ENCODE results near the gene BORCS6. TPM values are rescaled to one million over a fixed set of nuclear protein-coding genes. Genes with fewer than 3 reads are reported as not detected.

BORCS6 gene
- total RNA-seq, 1 experiment from 2014 or later, result 7.4 TPM

DNA sequence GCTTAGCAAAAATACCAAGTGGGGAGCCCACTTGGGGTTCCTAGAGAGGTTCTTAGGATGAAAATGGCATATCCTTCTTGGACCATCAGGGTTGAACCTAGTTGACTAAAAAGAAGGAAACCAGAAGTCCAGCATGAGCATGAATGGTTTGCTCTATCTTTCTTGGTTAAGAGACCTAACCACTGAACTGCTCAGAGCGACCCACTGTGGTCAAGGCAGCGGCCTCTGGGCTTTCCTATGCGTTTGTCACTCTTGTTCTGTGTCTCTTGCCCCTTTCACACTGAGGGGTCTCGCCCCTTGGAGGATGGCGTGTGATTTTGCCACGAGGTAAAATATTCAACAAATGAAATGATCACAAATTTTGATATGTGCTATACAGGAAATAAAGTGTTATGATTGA, 526 bp upstream of the BORCS6 start:
- no peak for DNase-seq (ENCODE audit: low read depth in 1 of 2, low spot score in 2 of 2)
- Histone ChIP-seq H3K4me1 (replicated peaks) (peaks cover 30% of the 10 kb centered on the region), H3K36me3 (0 out of 2 replicates have a peak, but pooled peaks cover 4% of the 10 kb centered on the region), H3K4me3 (peak overlapping the region; percentile 72), H3K9me3 (replicated peaks) (no peaks in the 10 kb centered on the region), H3K27ac (no peak overlapping the region), H3K27me3 (replicated peaks) (no peaks in the 10 kb centered on the region)

DNA sequence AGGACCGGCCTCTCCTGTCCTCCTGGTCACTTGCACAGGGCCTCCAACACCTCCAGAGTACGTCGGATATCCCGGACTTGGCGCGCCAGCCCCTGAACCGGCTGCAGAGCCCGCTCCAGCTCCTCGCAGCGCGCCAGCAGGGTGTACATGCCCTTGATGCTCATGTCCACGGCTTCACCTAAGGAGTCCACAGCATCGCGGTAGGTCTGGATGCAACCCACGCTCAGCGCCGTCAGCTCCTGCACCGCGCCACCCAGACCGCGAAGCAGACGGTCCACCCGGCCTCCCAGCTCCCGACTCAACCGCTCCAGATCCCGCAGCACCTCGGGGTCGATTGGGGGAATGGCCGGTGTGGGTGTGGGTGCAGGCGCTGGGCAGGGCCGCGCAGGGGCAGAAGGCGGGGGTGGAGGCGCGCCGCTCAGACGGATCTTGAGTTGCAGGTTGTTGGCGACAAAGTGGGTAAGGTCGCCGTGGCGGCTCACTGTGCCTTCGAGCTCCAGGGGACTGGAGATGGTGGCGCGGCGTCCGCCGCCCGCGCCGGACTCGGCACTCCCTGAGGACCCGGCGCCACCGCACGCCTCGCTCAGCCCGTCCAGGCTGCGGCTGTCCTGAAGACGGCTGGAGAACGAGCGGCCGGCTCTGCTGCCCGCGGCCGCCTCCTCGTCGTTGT, 804 bp downstream of the BORCS6 start:
- H3K27me3 ChIP-seq (replicated peaks), result no peaks in the 10 kb centered on the region
- peak overlapping the region; percentile 72 for H3K4me3 ChIP-seq
- peaks cover 30% of the 10 kb centered on the region for H3K4me1 ChIP-seq (replicated peaks)
- no peaks in the 10 kb centered on the region for H3K9me3 ChIP-seq (replicated peaks)
- H3K36me3 ChIP-seq, result 0 out of 2 replicates have a peak, but pooled peaks cover 4% of the 10 kb centered on the region
- peak overlapping the region; percentile 54; the same call in 1 of the 2 replicates for H3K27ac ChIP-seq
- no peak for DNase-seq (ENCODE audit: low read depth in 1 of 2, low spot score in 2 of 2)

DNA sequence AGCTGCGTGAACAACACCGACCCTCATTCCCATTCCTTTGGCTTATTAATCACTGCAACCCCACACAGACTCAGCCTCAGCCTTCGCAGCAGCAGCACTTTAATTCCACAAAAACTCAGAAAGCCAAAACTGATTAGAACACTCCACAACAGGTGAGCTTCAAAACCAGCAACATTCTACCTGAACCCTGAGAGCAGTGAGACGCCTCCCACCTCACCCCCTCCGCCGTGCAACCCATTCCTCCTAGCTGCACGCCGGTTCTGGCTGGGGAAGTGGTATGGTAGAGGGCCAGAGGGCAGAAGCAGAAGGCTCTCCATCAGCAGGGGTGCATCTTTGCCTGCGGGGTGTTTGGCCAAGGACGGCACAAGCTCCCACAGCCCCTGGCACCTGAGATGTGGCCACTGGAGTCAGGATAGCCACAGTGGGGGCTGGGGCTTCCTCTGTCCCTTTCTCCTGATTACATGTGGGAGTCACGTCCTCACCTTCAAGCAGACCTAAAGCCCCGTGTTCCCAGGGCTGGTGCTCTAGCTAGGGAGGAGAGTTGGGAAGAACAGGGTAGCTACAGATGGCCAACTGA, 1.6 kb downstream of the BORCS6 start:
- peak overlapping the region; percentile 72 for H3K4me3 ChIP-seq
- DNase-seq (ENCODE audit: low read depth in 1 of 2, low spot score in 2 of 2), result no peak
- no peaks in the 10 kb centered on the region for H3K27me3 ChIP-seq (replicated peaks)
- peaks cover 26% of the 10 kb centered on the region for H3K4me1 ChIP-seq (replicated peaks)
- H3K27ac ChIP-seq, result no peak overlapping the region
- no peaks in the 10 kb centered on the region for H3K9me3 ChIP-seq (replicated peaks)
- 0 out of 2 replicates have a peak, but pooled peaks cover 4% of the 10 kb centered on the region for H3K36me3 ChIP-seq

DNA sequence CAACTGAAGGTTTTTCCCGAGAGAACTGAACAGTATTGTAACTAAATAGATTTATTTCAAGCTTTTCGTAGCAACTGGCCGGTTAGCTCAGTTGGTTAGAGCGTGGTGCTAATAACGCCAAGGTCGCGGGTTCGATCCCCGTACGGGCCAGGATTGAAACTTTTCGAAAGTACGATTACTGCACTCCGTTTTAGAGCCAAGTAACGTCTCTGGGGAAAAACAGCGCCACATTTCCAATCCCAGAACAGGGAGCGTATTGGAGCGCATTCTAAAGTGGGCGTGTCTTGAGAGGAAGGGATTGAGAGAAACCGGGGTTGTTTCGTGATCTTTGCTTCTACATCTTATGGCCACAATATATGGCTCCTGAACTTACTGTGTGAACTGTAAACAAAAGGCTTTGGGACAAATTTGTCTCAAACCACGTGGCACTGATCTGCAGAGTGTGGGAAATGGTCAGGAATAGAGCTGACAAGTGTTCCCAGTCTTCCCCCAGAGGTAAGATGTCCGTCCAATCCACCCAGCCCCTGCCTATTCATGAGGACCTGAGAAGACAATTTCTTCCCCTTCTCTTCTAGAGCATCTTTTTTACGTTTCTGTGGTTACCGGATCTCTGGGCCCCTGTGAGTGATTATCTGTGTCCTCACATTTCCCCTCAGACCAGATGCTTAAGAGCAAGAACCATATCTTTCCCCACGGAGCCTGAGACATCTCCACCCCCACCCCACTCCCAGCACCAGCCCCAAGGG, 2.3 kb downstream of the BORCS6 start:
- peak; percentile 96 to 99 for DNase-seq (ENCODE audit: low read depth in 1 of 2, low spot score in 2 of 2)
- H3K27ac ChIP-seq, result peak overlapping the region; percentile 35; the same call in 1 of the 2 replicates
- H3K36me3 ChIP-seq, result 0 out of 2 replicates have a peak, but pooled peaks cover 4% of the 10 kb centered on the region
- H3K4me1 ChIP-seq (replicated peaks), result peaks cover 25% of the 10 kb centered on the region
- H3K4me3 ChIP-seq, result peak overlapping the region; percentile 52
- no peaks in the 10 kb centered on the region for H3K27me3 ChIP-seq (replicated peaks)
- no peaks in the 10 kb centered on the region for H3K9me3 ChIP-seq (replicated peaks)

DNA sequence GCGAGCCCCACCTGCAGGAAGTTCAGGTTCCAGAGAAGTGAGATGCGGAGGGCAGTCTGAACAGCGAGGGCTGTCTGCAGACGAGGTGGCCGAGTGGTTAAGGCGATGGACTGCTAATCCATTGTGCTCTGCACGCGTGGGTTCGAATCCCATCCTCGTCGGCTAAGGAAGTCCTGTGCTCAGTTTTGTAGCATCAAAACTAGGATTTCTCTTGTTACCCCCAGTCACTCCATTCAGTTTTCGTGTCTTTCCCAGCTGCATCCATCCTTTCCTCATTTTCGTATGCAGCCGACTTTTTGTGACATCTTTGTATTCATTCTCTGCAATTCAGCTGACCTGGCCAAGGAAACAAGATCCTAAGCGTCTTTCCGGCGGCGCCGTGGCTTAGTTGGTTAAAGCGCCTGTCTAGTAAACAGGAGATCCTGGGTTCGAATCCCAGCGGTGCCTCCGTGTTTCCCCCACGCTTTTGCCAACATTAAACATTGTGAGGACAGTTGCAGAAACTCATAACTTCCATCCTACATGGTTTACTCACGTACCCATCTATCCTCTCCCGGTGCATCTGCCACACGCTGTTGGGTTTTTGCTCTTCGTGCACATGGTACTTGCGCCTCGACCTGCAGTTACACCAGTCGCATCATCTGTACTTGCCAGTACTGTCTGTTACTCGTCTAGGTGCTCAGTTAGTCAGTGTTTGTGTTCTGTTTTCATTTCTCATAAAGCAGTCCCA, 3.0 kb downstream of the BORCS6 start:
- peak overlapping the region; percentile 52 for H3K4me3 ChIP-seq
- no peaks in the 10 kb centered on the region for H3K9me3 ChIP-seq (replicated peaks)
- H3K36me3 ChIP-seq, result 0 out of 2 replicates have a peak, but pooled peaks cover 4% of the 10 kb centered on the region
- H3K4me1 ChIP-seq (replicated peaks), result peaks cover 21% of the 10 kb centered on the region
- peak; percentile 93 to 95 for DNase-seq (ENCODE audit: low read depth in 1 of 2, low spot score in 2 of 2)
- no peaks in the 10 kb centered on the region for H3K27me3 ChIP-seq (replicated peaks)
- H3K27ac ChIP-seq, result peak overlapping the region; percentile 35; the same call in 1 of the 2 replicates

DNA sequence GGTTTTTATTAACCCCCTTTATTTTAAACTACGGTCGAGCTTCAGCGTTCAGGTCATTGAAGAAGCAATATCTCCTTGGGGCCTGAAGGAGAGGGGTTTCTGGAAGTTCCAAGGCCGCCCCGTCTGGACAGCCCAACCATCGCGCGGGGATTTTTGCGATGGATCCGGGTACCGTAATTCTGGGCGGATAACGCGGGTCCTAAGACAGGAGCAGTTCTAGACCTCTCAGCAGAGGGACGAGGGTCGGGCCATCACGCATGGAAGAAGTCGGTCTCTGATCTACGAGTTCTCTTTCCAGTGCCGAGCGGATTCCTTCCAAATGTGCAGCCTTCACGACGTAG, 3.6 kb downstream of the BORCS6 start:
- Histone ChIP-seq H3K4me3 (peak overlapping the region; percentile 52), H3K27ac (no peak overlapping the region), H3K4me1 (replicated peaks) (peaks cover 21% of the 10 kb centered on the region), H3K9me3 (replicated peaks) (no peaks in the 10 kb centered on the region), H3K36me3 (0 out of 2 replicates have a peak, but pooled peaks cover 4% of the 10 kb centered on the region), H3K27me3 (replicated peaks) (no peaks in the 10 kb centered on the region)
- peak in 1 of 2 experiments; percentile 86 for DNase-seq (ENCODE audit: low read depth in 1 of 2, low spot score in 2 of 2)

DNA sequence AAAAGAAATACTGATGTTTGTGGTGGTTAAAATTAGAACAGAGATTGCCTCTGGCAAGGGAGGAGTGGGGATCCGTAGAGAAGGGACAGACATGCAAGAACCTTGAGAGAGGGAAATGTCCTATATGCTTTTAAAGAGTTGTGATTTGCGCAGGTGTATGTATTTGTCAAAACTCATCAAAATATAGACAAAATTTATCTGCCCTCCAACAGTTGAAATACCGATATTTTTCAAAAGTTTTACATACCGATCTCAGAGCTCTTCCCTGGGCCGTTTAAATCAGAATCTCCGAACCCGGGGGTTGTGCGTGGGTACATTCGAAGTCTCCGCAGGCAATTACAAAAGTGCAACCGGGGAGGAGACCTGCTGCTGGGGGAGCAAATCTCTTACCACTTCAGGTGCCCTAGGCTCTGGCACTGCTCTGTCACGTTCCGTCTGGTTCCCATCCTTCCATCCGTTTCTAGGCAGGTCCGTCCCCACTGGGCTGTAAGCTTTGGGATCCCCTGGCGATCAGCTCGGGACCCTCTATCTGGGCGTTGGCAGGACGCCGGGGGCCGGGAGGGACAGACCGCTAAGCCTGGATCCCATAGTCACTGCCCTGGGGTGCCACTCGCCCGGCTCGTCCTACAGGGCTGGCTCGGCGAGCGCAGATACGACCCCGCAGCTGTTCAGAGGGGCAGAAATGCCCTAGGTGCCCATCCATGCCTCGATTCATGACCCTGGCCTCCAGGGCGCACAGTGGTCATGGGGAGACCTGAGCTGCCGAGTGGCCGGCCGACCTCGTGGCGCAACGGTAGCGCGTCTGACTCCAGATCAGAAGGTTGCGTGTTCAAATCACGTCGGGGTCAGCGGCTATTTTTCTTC, 4.2 kb downstream of the BORCS6 start:
- Histone ChIP-seq H3K4me3 (peak overlapping the region; percentile 52), H3K27me3 (replicated peaks) (no peaks in the 10 kb centered on the region), H3K36me3 (0 out of 2 replicates have a peak, but pooled peaks cover 4% of the 10 kb centered on the region), H3K9me3 (replicated peaks) (no peaks in the 10 kb centered on the region), H3K27ac (no peak overlapping the region), H3K4me1 (replicated peaks) (peaks cover 21% of the 10 kb centered on the region)
- DNase-seq (ENCODE audit: low read depth in 1 of 2, low spot score in 2 of 2), result peak; percentile 79 to 92

DNA sequence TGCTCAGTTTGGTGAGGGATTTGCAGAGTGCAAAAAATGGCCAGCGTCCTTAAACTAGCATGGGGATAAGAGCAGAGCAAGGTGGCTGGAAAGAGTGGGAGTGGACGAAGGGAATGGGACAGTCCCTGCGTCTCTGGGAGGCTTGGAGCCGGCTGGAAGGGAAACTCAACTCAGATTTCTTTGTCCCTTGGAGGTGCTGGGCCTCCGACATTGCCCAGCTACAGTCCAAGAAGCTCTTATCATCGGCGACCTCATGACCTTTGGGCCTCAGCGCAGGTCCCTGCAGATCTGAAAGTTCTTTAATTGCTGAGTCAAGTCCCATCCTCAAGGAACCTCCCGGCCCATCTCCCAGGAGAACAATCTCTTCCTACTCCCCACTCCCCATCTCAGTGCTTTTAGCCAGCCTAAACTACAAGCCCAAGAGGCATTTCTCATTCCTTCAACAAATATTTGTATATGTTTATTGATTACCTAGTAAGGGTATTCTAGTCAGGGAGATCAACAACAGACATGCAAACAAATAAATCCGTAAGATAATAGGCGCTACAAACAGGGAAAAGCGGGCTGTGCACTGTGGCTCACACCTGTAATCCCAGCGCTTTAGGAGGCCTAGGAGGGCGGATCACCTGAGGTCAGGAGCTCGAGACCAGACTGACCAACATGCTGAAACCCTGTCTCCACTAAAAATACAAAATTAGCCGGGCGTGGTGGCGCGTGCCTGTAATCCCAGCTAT, 12.8 kb downstream of the BORCS6 start:
- DNase-seq (ENCODE audit: low read depth in 1 of 2, low spot score in 2 of 2), result no peak
- Histone ChIP-seq H3K27ac (peak overlapping the region; percentile 37; the same call in 1 of the 2 replicates), H3K4me3 (peak overlapping the region; percentile 49), H3K4me1 (replicated peaks) (peaks cover 22% of the 10 kb centered on the region), H3K9me3 (replicated peaks) (no peaks in the 10 kb centered on the region), H3K27me3 (replicated peaks) (no peaks in the 10 kb centered on the region), H3K36me3 (no peaks in the 10 kb centered on the region)

DNA sequence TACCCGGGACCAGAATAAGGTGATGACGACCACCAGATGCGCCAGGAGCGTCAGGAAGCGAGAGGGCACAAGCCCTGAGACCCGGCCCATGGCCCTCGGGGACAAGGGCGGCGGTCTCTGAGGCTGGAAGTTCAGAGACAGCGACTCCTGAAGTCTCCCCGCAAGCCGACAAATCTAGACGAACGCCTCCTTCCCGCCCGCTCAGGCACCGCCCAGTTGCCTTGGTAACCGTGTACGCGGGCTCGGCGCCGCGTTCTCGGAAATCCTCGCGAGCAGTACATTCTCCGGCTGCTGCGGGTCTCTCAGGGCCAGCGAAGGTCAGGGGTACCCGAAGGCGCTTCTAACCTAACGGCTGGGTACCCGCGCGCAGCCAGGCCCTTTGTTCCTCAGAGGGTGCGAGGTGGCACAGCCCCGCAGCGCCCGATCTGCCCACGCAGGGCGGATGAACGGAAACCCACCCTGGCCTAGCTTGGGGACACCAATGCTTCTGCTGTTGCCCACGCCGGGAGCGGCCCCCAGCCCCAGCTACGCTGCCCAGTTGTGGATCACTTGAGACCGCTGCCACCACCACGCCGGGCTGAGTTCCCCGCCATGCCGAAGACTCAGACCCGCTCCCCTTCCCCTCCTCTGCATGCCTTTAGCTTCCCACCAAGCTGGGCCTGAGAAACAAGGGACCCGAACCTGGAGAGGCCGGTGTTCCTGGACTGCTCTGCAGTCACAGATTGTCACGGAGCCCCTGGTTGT, 13.6 kb downstream of the BORCS6 start, which contains the start of gene TMEM107:
Gene TMEM107, minus strand, starts transcription at position 184 of the 744 bp plus-strand sequence. Its CDS starts 94 bp downstream, at position 90.
- Histone ChIP-seq H3K9me3 (replicated peaks) (no peaks in the 10 kb centered on the region), H3K27me3 (replicated peaks) (no peaks in the 10 kb centered on the region), H3K27ac (peak within 1 kb of the TSS; percentile 37), H3K4me3 (peak within 1 kb of the TSS; percentile 49), H3K4me1 (replicated peaks) (peaks cover 22% of the 10 kb centered on the region), H3K36me3 (no peaks in the 10 kb centered on the region)
- peak; percentile 80 to 87 for DNase-seq (ENCODE audit: low read depth in 1 of 2, low spot score in 2 of 2)

DNA sequence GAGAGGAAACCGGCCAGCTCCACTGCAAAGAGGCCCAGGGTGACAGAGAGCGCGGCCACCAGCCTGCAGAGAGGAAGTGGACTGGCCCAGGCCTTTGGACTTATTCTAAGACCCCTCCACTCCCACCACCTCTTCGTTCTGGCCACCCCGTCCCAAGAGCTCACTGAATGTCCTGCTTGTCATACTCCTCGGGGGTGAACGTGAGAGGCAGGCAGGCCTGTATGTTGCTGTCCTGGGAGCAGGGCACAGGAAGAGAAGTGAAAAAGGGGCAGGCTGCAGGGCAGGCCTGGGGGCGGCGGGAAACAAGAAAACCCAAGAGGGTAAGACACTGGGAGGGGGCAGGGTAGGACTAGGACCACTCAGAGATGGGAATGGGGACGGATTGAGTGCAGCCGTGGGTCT, 14.2 kb downstream of the BORCS6 start:
- no peak for DNase-seq (ENCODE audit: low read depth in 1 of 2, low spot score in 2 of 2)
- Histone ChIP-seq H3K27me3 (replicated peaks) (no peaks in the 10 kb centered on the region), H3K4me3 (peak overlapping the region; percentile 49), H3K4me1 (replicated peaks) (peaks cover 22% of the 10 kb centered on the region), H3K27ac (peak overlapping the region; percentile 37), H3K36me3 (no peaks in the 10 kb centered on the region), H3K9me3 (replicated peaks) (no peaks in the 10 kb centered on the region)

DNA sequence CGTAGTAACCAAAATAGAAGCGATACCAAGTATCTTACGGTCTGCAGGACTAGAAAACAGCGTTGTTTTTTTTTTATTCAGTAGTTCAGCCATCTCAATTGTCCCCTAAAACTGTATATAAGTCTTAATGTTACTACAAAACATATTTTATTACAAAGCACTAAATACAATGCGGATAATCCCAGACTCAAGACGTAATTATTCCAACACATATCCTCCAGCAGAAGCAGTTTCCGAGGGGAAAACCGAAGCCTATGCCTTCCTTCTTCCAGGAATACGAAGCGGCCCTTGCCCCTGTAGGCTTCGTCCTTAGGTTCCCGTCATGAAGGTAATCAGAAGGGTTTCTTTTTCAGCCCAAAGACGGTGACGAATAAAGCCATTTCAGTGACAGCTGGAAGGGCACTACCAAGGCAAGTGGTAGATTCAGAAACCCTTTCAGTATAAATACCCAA, 16.1 kb downstream of the BORCS6 start:
- H3K27me3 ChIP-seq (replicated peaks), result no peaks in the 10 kb centered on the region
- peaks cover 22% of the 10 kb centered on the region for H3K4me1 ChIP-seq (replicated peaks)
- H3K9me3 ChIP-seq (replicated peaks), result no peaks in the 10 kb centered on the region
- no peaks in the 10 kb centered on the region for H3K36me3 ChIP-seq
- peak overlapping the region; percentile 100 for H3K27ac ChIP-seq
- H3K4me3 ChIP-seq, result peak overlapping the region; percentile 33
- DNase-seq (ENCODE audit: low read depth in 1 of 2, low spot score in 2 of 2), result no peak

Data from SJSA1 (cell line).